ENCODE measurements around the gene XAGE2. TPM values are rescaled to one million over a fixed set of nuclear protein-coding genes. Genes with fewer than 3 reads are reported as not detected.

XAGE2 gene
- total and polyA plus RNA-seq, 4 donors, result not detected

DNA sequence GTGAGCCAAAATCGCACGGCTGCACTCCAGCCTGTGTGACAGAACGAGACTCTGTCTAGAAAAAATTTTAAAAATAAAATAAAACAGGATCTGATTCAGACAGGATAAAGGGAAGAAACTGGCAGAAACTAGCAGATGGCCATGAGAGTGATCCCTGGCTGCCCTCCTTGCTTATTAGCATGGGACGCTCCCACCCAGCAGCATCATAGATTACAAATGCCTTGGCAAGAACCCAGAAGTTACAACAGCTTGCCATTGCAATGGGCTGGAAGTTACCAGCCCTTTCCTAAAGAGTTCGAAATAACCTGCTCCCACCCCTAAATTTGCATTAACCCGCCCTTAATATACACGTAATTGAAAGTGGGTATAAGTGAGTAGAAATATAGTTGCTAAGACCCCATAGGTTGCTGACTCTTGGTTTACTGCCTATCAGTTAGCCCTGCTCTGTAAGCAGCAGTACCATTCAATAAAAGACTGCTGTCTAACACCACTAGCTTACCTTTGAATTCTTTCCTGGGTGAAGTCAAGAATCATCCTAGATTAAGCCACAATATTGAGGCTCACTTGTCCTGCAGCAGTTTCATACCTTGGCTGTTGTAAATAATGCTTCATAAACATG is 9.1 kb upstream of the XAGE2 start:
- no peak for TF ChIP-seq NR2F2 (IDR thresholded peaks at IDR 0.05)
- TF ChIP-seq RAD21 (IDR thresholded peaks at IDR 0.05), result no peak
- no peak for TF ChIP-seq GABPA (IDR thresholded peaks at IDR 0.05 in 1 of 2, conservative IDR thresholded peaks at IDR 0.05 in 1 of 2)
- TF ChIP-seq ATF3 (IDR thresholded peaks at IDR 0.05), result no peak
- TF ChIP-seq TAF1 (conservative IDR thresholded peaks at IDR 0.05), result no peak
- TF ChIP-seq RXRA (IDR thresholded peaks at IDR 0.05), result no peak
- no peak for TF ChIP-seq FOXA1 (IDR thresholded peaks at IDR 0.05)
- no peak for TF ChIP-seq ZBTB33 (IDR thresholded peaks at IDR 0.05)
- no peak for TF ChIP-seq SP1 (IDR thresholded peaks at IDR 0.05)
- TF ChIP-seq JUND (IDR thresholded peaks at IDR 0.05), result no peak
- TF ChIP-seq EGR1 (IDR thresholded peaks at IDR 0.05; ENCODE audit: low read depth in 2 of 2), result no peak
- Histone ChIP-seq H3K36me3 (ENCODE audit: control insufficient read depth in 4 of 4, insufficient read depth in 3 of 4, low read depth in 1 of 4, low read length in 3 of 4) (no peaks in the 10 kb centered on the region), H3K4me1 (ENCODE audit: control insufficient read depth in 4 of 4, insufficient read depth in 4 of 4, low read length in 3 of 4) (no peaks in the 10 kb centered on the region), H3K27ac (ENCODE audit: low read depth in 1 of 2, low read length in 2 of 2) (no peak overlapping the region), H3K4me3 (ENCODE audit: low read depth in 1 of 3, low read length in 3 of 3) (no peak overlapping the region), H3K9ac (ENCODE audit: low read depth in 1 of 2, low read length in 2 of 2) (no peak overlapping the region), H3K9me3 (ENCODE audit: control insufficient read depth in 4 of 4, low read length in 3 of 4) (no peaks in the 10 kb centered on the region), H3K27me3 (ENCODE audit: control insufficient read depth in 4 of 4, insufficient read depth in 4 of 4, low read length in 3 of 4) (peaks cover 0 to 2% (median 0%) of the 10 kb centered on the region in 4 donors)
- WGBS, result 69% methylated on average over 7 of the region's 7 CpGs
- no peak for DNase-seq (ENCODE audit: low spot score)

- 81% methylated on average over 8 of the region's 8 CpGs for WGBS
- H3K27me3 ChIP-seq (ENCODE audit: control insufficient read depth in 4 of 4, insufficient read depth in 4 of 4, low read length in 3 of 4), result peaks cover 0 to 4% (median 0%) of the 10 kb centered on the region in 4 donors
- no peak overlapping the region for H3K9ac ChIP-seq (ENCODE audit: low read depth in 1 of 2, low read length in 2 of 2)
- H3K36me3 ChIP-seq (ENCODE audit: control insufficient read depth in 4 of 4, insufficient read depth in 3 of 4, low read depth in 1 of 4, low read length in 3 of 4), result no peaks in the 10 kb centered on the region
- no peaks in the 10 kb centered on the region for H3K9me3 ChIP-seq (ENCODE audit: control insufficient read depth in 4 of 4, low read length in 3 of 4)
- no peaks in the 10 kb centered on the region for H3K4me1 ChIP-seq (ENCODE audit: control insufficient read depth in 4 of 4, insufficient read depth in 4 of 4, low read length in 3 of 4)
- H3K27ac ChIP-seq (ENCODE audit: low read depth in 1 of 2, low read length in 2 of 2), result no peak overlapping the region
- H3K4me3 ChIP-seq (ENCODE audit: low read depth in 1 of 3, low read length in 3 of 3), result no peak overlapping the region
- no peak for DNase-seq (ENCODE audit: low spot score)
- TF ChIP-seq HNF4G (IDR thresholded peaks at IDR 0.05) (no peak), ATF3 (IDR thresholded peaks at IDR 0.05) (no peak), FOXA2 (IDR thresholded peaks at IDR 0.05) (no peak), YY1 (IDR thresholded peaks at IDR 0.05) (no peak), MAX (IDR thresholded peaks at IDR 0.05) (no peak), FOXA1 (IDR thresholded peaks at IDR 0.05) (no peak), TAF1 (conservative IDR thresholded peaks at IDR 0.05) (no peak), RAD21 (IDR thresholded peaks at IDR 0.05) (no peak), NR2F2 (IDR thresholded peaks at IDR 0.05) (no peak), JUND (IDR thresholded peaks at IDR 0.05) (no peak), GABPA (IDR thresholded peaks at IDR 0.05 in 1 of 2, conservative IDR thresholded peaks at IDR 0.05 in 1 of 2) (no peak), ZBTB33 (IDR thresholded peaks at IDR 0.05) (no peak), RXRA (IDR thresholded peaks at IDR 0.05) (no peak)
- TF ChIP-seq, protein P1, sequence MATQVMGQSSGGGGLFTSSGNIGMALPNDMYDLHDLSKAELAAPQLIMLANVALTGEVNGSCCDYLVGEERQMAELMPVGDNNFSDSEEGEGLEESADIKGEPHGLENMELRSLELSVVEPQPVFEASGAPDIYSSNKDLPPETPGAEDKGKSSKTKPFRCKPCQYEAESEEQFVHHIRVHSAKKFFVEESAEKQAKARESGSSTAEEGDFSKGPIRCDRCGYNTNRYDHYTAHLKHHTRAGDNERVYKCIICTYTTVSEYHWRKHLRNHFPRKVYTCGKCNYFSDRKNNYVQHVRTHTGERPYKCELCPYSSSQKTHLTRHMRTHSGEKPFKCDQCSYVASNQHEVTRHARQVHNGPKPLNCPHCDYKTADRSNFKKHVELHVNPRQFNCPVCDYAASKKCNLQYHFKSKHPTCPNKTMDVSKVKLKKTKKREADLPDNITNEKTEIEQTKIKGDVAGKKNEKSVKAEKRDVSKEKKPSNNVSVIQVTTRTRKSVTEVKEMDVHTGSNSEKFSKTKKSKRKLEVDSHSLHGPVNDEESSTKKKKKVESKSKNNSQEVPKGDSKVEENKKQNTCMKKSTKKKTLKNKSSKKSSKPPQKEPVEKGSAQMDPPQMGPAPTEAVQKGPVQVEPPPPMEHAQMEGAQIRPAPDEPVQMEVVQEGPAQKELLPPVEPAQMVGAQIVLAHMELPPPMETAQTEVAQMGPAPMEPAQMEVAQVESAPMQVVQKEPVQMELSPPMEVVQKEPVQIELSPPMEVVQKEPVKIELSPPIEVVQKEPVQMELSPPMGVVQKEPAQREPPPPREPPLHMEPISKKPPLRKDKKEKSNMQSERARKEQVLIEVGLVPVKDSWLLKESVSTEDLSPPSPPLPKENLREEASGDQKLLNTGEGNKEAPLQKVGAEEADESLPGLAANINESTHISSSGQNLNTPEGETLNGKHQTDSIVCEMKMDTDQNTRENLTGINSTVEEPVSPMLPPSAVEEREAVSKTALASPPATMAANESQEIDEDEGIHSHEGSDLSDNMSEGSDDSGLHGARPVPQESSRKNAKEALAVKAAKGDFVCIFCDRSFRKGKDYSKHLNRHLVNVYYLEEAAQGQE (IDR thresholded peaks at IDR 0.05), result no peak
Observed at GRCh38 chrX:52361941-52362340, 6.9 kb upstream of the XAGE2 start.
